Activated CD8-positive, alpha-beta memory T cell treated with anti-CD3 and anti-CD28 coated beads, Interleukin-2, amount 50 U/mL, for 48 hours (primary cell): ENCODE data around the gene PURA.
"Not testable (repeated sequence)": the region's sequence is repeated elsewhere in the genome, so short reads cannot be mapped to it uniquely, and the experiment has no call there.

Source experiments
- DNase-seq: peaks from one replicate; pipeline ENCODE4 v3.0.0-alpha.2; 2020

Gene PURA

GRCh38 chr5:140141241-140141640 lies 27.3 kb downstream of the PURA start:
- DNase-seq: no peak

GRCh38 chr5:140142246-140142645 lies 28.3 kb downstream of the PURA start:
- no peak for DNase-seq

DNA sequence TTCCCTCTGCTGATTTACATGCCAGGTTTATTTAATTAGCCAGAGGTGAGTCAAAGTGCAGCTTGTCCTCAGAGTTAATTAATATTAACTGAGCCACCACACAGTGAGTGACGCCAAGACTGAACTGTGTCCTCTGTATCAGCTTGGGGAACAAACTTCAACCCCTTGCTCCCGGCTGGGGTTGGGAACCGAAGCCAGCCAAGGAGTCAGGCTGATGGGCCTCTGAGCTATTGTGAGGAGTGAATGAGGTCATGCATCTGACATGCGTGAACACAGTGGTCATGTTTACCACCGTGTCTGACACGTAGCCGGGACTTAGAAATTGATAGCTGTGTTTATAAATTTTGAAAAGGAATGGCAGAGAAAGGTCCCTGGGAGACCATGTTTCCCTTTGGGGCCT lies 28.9 kb downstream of the PURA start:
- peak; percentile 40 for DNase-seq

GRCh38 chr5:140143521-140144258 lies 29.8 kb downstream of the PURA start:
- peak; percentile 39 for DNase-seq

DNA sequence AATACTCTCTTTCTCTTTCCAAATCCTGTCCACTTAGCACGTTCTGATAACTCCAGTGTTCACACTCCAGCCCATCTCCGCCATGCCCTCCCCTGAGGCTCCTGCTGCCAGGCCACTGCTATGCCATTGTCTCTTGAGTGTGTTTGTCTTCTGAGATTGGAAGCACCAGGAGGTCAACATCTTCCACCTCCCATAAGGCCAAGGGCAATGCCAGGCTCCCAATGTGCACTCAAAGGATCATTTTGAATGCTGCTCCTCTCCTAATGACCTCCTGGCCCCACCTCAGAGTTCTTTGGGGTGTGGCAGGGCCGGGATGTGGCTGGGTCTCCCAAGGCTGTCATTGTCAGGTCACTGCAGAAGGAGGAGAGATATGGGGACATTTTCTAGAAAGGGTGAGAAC lies 31.3 kb downstream of the PURA start:
- no peak for DNase-seq

- DNase-seq: peak; percentile 83
Measured at GRCh38 chr5:140145818-140146522, 32.1 kb downstream of the PURA start.

DNA sequence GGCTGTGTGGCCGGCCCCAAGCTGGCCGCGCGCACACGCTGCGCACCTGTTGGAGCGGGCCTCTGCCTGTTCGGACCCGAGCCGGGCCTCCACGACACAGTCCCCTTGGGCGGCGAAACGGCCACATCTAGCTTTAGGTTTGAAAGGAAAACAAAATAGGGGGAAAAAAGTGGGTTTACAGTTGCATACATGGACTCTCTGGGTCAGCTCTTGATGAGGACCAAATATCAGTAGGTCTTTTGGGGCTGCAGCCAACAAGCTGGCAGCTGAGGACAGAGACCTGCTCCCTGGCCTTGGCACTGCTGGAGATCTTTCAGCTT lies 32.6 kb downstream of the PURA start:
- DNase-seq: no peak

DNA sequence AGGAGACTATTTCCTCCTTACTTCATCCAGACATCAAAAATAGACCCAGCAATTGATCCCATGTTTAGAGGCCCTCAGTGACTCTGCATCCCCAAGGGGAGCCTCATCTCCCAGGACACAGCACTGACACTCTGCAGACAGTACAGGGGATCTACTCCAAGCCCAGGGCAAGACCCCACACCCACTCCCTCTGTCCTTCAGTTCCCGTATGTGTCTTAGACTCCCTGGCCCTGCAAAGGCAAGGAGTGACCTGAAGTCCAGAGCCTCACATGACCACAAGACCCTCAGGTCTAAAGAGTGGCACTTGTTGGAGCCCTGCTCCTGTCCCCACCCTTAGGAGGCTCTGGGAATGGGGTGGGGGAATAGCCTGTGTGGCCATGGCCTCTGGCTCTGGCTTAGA lies 33.6 kb downstream of the PURA start:
- no peak for DNase-seq

GRCh38 chr5:140148508-140148907 lies 34.6 kb downstream of the PURA start:
- DNase-seq: no peak

- DNase-seq: peak; percentile 8
Measured at GRCh38 chr5:140150201-140150600, 36.3 kb downstream of the PURA start.

DNA sequence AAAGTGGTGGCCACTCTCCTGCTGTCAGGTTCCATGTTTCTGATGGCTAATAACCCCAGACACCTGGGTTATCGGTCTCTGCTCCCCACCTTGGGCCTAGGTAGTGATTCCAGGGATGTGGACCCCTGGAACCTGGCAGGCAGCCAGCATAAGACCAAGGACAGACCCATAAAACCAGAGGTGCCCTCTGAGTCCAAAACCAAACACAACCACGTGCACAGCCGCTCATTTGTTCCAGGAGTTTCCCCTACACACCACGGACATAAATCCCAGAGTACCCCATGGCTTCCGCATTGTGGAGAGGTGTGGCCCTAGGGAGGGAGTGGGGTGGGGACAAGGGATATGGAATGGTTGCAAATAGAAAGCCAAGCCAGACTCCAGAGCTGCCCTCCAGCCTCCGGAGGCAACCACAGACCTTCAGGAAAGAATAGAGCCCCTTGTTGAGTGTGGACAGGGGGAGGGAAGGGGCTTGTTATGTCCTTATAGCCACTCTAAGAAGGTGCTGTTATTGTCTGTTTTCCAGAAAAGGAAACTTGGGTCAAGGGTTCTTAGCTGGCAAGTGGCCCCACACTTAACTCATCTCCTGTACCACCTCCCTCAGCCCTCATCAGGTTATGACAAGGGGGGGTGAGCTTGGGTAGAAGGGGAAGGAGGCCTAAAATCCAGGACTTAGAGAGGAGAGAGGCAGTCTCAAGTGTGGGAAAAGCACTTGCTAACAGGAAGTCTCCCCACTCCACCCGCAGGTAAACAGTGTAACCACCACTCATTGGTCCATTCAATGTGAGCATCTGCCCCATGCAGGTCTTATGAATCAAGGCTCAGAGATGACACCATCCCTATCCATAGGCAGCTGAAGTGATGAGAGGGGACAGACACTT lies 37.5 kb downstream of the PURA start:
- DNase-seq: no peak

GRCh38 chr5:140152022-140152999 lies 38.4 kb downstream of the PURA start:
- no peak for DNase-seq

DNA sequence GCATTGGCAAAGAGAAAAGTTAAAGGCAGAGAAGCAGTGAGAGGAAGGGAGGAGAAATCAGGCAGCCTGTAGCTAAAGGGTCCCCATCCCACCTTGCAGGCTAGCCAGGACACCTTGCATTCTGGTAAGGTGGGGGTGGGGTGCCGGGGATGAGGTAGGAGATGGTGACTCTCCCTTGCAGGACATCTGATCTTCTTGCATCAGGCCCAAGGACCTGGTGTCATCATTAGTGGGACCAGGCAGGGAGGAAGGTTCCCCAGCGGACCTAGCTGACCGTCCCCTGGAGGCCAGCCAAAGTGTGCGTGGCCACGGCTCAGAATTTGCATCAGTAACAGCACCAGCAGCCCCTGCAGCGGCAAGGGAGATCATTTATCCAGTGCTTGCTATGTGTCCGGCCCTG lies 39.3 kb downstream of the PURA start:
- no peak for DNase-seq

- DNase-seq: no peak
Measured at GRCh38 chr5:140153905-140154304, 40.0 kb downstream of the PURA start.

DNA sequence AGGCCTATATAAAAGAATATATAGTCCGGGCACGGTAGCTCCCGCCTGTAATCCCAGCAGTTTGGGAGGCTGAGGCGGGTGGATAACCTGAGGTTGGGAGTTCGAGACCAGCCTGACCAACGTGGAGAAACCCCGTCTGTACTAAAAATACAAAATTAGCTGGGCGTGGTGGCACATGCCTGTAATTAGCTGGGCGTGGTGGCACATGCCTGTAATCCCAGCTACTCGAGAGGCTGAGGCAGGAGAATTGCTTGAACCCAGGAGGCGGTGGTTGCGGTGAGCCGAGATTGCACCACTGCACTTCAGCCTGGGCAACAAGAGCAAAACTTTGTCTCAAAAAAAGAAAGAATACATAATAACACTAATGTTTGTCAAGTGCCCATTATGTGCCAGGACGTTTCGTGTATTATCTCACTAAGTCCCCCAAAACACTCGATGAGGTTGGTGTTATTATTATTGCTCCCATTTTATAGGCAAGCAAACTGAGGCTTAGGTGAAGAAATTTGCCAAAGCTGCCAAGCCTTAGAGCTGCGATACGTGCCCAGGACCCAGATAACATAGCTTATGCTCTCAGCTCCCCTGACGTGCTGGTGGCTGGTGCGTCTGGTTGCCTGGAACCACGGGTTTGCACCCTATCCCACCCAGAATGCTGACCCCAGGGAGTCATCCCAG lies 40.9 kb downstream of the PURA start:
- not testable (repeated sequence) for DNase-seq

DNA sequence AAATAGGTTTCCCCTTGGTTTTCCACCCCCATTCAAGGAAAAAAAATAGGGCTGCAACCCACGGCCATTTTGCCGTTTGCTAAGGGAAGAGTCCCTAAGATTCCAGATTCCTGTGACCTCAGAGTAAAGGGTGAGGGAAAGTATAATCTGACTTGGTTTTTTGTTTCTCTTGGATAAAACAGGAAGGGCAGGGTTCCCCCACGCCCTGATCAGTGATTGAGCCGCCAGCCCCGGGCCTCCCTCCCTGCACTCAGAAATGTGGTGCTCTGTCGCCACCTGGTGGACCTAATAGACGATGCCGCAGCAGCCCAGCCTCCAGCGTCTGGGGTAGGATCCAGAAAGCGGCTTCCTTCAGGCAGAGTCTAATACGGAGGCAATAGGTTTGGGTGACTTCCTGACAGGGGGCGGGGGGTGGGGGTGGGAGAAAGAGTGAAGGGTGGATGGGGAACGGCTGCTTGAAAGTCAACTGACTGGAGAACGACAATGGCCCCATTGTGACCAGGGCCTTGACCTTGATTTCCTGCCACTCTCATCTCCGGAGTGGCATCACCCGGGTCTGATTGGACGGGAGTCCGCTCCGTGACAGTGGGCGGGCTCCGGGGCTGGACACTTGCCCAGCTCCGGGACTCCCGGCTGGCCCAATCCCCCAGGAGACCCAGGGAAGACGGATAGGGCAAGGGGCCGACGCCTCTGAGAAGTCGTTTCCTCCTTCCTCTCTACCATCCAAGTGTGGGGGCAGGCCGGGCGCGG lies 43.3 kb downstream of the PURA start:
- DNase-seq: peak; percentile 95

DNA sequence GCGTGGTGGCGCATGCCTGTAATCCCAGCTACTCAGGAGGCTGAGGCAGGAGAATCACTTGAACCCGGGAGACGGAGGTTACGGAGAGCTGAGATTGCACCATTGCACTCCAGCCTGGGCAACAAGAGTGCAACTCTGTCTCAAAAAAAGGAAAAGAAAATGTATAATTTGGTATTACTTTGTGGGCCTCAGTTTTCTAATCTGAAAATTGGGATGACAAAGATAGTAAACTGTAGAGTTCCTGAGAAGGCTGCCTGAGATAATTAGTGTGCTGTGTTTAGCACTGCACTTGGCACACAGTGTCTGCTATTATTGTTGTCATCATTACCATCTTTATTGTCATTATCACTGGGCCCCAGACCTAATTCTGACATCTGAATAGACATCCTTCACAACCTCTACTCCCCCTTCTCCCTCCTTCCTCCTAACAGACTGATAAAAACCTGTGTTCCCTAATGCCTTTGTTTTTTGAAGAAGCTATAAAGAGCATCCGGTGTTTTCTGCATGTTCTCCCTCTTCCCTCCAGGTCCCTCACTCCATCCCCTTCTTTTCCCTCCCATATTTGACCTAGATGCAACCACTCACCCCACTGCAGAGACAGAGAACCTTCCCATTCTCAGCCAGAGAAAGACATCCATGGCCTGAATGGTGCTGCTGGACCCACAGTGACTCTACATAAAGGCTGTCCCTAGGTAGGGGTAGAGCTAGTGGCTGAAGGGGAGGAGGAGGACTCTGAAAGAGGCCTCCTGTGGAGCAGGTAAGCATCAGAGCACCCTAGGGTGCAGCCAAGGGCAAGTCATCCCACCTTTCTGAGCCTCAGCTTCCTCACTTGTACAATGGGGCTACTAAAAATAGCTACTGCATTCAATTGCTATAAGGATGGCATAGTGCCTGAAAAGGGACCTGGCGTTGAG lies 45.4 kb downstream of the PURA start:
- no peak for DNase-seq

DNA sequence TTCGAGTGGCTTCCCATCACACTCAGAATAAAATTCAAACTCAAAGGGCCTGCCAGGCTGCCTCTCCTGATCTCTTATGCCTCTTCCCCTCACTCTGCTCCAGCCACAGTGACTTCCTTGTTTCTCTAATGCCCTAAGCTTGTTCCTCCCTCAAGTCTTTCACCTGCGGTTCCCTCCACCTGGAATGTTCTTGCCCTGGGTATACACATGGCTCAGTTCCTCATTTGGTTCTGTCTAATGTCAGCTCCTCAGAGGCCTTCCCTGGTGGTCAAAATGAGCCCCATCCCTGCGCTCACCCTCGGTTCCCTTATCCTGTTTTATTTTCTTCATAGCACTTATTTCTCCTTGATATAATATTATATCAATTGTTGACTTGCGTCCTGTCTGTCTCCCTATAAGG lies 48.4 kb downstream of the PURA start:
- DNase-seq: no peak

DNA sequence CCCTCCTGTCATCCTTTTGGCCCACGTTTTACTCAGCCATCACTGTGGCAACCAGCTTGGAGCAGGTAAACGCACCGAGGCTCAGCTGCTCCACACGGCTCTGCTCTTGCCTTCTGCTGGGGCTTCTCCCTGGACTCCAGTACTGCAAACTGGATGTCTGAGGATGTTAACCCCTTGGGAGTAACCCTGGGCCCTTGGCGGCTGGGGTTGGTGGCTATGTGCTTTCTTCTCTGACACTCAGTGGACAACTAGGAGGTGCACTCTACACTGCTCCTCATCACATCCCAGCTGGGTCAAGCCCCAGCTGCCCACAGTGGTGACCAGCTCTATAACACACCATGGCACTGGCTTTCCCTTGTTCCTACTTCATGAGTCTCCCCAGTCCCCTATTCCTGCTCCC lies 48.9 kb downstream of the PURA start:
- DNase-seq: no peak
